Neural cell (in vitro differentiated cells): ENCODE measurements around the gene MYEOV. TPM values are rescaled to one million over a fixed set of nuclear protein-coding genes. Genes with fewer than 3 reads are reported as not detected.

Source experiments
- H2AFZ ChIP-seq: fragments of 200-600, 300-800 bp; sonication (generic), shearing (Covaris generic); 2 replicates; pipeline ENCODE4 v1.6.0; 2014; ENCODE audit warnings: low read depth, mild to moderate bottlenecking, antibody characterized with exemption, low read length, moderate library complexity
- H3F3A ChIP-seq: fragments of 200-600 bp; shearing (Covaris generic); 2 replicates; pipeline ENCODE4 v1.6.1; 2016; ENCODE audit warnings: mild to moderate bottlenecking, moderate library complexity, mixed read lengths, antibody characterized with exemption, low read length; ENCODE audit not compliant: insufficient read depth, poor library complexity, severe bottlenecking
- H3K27ac ChIP-seq: fragments of 200-600, 300-800 bp; sonication (generic), shearing (Covaris generic); 2 replicates; pipeline ENCODE4 v1.5.1; 2014; ENCODE audit warnings: mild to moderate bottlenecking, low read length, moderate library complexity
- H3K27me3 ChIP-seq: fragments of 300-800, 200-600 bp; sonication (generic), shearing (Covaris generic); 2 replicates; pipeline ENCODE4 v1.6.0; 2014; ENCODE audit warnings: mild to moderate bottlenecking, low read depth, low read length, moderate library complexity; ENCODE audit not compliant: insufficient read depth
- H3K36me3 ChIP-seq: fragments of 300-800, 200-600 bp; sonication (generic), shearing (Covaris generic); 2 replicates; pipeline ENCODE4 v1.5.1; 2014; ENCODE audit warnings: mild to moderate bottlenecking, antibody characterized with exemption, low read length, moderate library complexity; ENCODE audit not compliant: insufficient read depth
- H3K4me2 ChIP-seq: fragments of 300-800, 200-600 bp; sonication (generic), shearing (Covaris generic); 2 replicates; pipeline ENCODE4 v1.6.0; 2014; ENCODE audit warnings: mild to moderate bottlenecking, low read length
- H3K4me3 ChIP-seq: fragments of 300-800, 200-600 bp; sonication (generic), shearing (Covaris generic); 2 replicates; pipeline ENCODE4 v1.5.1; 2014; ENCODE audit warnings: mild to moderate bottlenecking, low read length, moderate library complexity
- H3K79me2 ChIP-seq: fragments of 200-600 bp; shearing (Covaris generic); replicated peaks from 2 replicates; pipeline ENCODE4 v1.6.0; 2014; ENCODE audit warnings: mild to moderate bottlenecking, low read length, moderate library complexity; ENCODE audit not compliant: insufficient read depth
- H3K9ac ChIP-seq: fragments of 300-800, 200-600 bp; sonication (generic), shearing (Covaris generic); 2 replicates; pipeline ENCODE4 v1.6.1; 2016; ENCODE audit warnings: mild to moderate bottlenecking, low read length, mixed read lengths
- H3K9me2 ChIP-seq: fragments of 200-600 bp; shearing (Covaris generic); 2 replicates; pipeline ENCODE4 v1.6.1; 2016; ENCODE audit warnings: mild to moderate bottlenecking, low read length, mixed read lengths; ENCODE audit not compliant: insufficient read depth
- H3K9me3 ChIP-seq: fragments of 200-600, 300-800 bp; sonication (generic), shearing (Covaris generic); 2 replicates; pipeline ENCODE4 v1.6.1; 2016; ENCODE audit warnings: mild to moderate bottlenecking, mixed run types, low read length, moderate library complexity, mixed read lengths
- H4K20me1 ChIP-seq: fragments of 200-600 bp; shearing (Covaris generic); 2 replicates; pipeline ENCODE4 v1.6.1; 2016; ENCODE audit warnings: mild to moderate bottlenecking, mixed run types; ENCODE audit not compliant: insufficient read depth
- EP300 ChIP-seq: fragments of 450-650 bp; conservative IDR thresholded peaks from 2 replicates; pipeline ENCODE4 v1.6.1; 2014; ENCODE audit warnings: antibody characterized with exemption, mild to moderate bottlenecking, moderate library complexity; ENCODE audit not compliant: poor library complexity, severe bottlenecking
- EZH2 ChIP-seq: fragments of 200-600, 300-800 bp; shearing (Covaris generic), sonication (generic); IDR thresholded peaks from 2 replicates; pipeline ENCODE4 v1.6.1; 2014; ENCODE audit warnings: antibody characterized with exemption, low read length, borderline replicate concordance, mild to moderate bottlenecking; ENCODE audit not compliant: insufficient read depth, poor library complexity, severe bottlenecking
- MXI1 ChIP-seq: fragments of 450-650 bp; conservative IDR thresholded peaks from 2 replicates; pipeline ENCODE4 v1.6.1; 2014; ENCODE audit warnings: antibody characterized with exemption, mild to moderate bottlenecking; ENCODE audit not compliant: poor library complexity, severe bottlenecking
- POLR2AphosphoS5 ChIP-seq: IDR thresholded peaks from 2 replicates; pipeline ENCODE4 v1.6.1; 2012
- RAD21 ChIP-seq: fragments of 450-650 bp; conservative IDR thresholded peaks from 2 replicates; pipeline ENCODE4 v1.6.1; 2014; ENCODE audit warnings: antibody characterized with exemption, mild to moderate bottlenecking, moderate library complexity
- SMC3 ChIP-seq: fragments of 450-650 bp; conservative IDR thresholded peaks from 2 replicates; pipeline ENCODE4 v1.6.1; 2014; ENCODE audit warnings: antibody characterized with exemption, mild to moderate bottlenecking, moderate library complexity; ENCODE audit not compliant: poor library complexity
- TAF1 ChIP-seq: IDR thresholded peaks from 2 replicates; pipeline ENCODE4 v1.6.1; 2012; ENCODE audit warnings: low read depth
- polyA plus RNA-seq: library from polyadenylated mRNA; depleted of rRNA; stranded (reverse); fragments of >200 nt; gene quantifications from 2 replicates; pipeline ENCODE4 v1.2.3, GENCODE V29; 2014
- TF ChIP-seq, protein P1 (sequence below): IDR thresholded peaks from 2 replicates; pipeline ENCODE4 v1.6.1; 2012; ENCODE audit warnings: borderline replicate concordance
- TF ChIP-seq, protein P2 (sequence below): fragments of 450-650 bp; IDR thresholded peaks from 2 replicates; pipeline ENCODE4 v1.5.1; 2014; ENCODE audit warnings: antibody characterized with exemption, mild to moderate bottlenecking, moderate library complexity; ENCODE audit not compliant: poor library complexity, severe bottlenecking

MYEOV gene
- polyA plus RNA-seq, 1 donor from 2014 or later = not detected

DNA sequence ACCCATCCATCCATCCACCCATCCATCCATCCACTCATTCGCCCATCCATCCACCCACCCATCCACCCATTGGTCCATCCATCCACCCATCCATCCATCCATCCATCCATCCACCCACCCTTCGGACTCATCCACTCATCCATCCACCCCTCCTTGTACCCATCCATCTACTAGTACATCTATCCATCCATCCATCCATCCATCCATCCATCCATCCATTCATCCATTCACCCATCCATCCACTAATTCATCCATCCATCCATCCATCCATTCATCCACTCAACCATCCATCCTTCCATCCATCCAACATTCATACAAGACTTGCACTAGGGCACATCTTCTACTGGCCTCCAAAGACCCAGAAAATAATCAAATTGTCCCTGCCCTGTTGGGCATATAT lies 20.0 kb downstream of the MYEOV start:
- Histone ChIP-seq H3K27ac (no peak overlapping the region), H3K36me3 (no peaks in the 10 kb centered on the region), H4K20me1 (no peaks in the 10 kb centered on the region), H3K79me2 (no peaks in the 10 kb centered on the region), H2AFZ (no peak overlapping the region), H3K27me3 (no peaks in the 10 kb centered on the region), H3F3A (no peaks in the 10 kb centered on the region), H3K9me2 (no peaks in the 10 kb centered on the region), H3K4me2 (no peak overlapping the region), H3K9me3 (no peaks in the 10 kb centered on the region), H3K9ac (no peak overlapping the region), H3K4me3 (no peak overlapping the region)
- TF ChIP-seq EP300 = no peak
- TF ChIP-seq, protein P1, sequence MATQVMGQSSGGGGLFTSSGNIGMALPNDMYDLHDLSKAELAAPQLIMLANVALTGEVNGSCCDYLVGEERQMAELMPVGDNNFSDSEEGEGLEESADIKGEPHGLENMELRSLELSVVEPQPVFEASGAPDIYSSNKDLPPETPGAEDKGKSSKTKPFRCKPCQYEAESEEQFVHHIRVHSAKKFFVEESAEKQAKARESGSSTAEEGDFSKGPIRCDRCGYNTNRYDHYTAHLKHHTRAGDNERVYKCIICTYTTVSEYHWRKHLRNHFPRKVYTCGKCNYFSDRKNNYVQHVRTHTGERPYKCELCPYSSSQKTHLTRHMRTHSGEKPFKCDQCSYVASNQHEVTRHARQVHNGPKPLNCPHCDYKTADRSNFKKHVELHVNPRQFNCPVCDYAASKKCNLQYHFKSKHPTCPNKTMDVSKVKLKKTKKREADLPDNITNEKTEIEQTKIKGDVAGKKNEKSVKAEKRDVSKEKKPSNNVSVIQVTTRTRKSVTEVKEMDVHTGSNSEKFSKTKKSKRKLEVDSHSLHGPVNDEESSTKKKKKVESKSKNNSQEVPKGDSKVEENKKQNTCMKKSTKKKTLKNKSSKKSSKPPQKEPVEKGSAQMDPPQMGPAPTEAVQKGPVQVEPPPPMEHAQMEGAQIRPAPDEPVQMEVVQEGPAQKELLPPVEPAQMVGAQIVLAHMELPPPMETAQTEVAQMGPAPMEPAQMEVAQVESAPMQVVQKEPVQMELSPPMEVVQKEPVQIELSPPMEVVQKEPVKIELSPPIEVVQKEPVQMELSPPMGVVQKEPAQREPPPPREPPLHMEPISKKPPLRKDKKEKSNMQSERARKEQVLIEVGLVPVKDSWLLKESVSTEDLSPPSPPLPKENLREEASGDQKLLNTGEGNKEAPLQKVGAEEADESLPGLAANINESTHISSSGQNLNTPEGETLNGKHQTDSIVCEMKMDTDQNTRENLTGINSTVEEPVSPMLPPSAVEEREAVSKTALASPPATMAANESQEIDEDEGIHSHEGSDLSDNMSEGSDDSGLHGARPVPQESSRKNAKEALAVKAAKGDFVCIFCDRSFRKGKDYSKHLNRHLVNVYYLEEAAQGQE = no peak
- TF ChIP-seq POLR2AphosphoS5 = no peak
- no peak for TF ChIP-seq TAF1
- TF ChIP-seq MXI1 = no peak
- TF ChIP-seq, protein P2, sequence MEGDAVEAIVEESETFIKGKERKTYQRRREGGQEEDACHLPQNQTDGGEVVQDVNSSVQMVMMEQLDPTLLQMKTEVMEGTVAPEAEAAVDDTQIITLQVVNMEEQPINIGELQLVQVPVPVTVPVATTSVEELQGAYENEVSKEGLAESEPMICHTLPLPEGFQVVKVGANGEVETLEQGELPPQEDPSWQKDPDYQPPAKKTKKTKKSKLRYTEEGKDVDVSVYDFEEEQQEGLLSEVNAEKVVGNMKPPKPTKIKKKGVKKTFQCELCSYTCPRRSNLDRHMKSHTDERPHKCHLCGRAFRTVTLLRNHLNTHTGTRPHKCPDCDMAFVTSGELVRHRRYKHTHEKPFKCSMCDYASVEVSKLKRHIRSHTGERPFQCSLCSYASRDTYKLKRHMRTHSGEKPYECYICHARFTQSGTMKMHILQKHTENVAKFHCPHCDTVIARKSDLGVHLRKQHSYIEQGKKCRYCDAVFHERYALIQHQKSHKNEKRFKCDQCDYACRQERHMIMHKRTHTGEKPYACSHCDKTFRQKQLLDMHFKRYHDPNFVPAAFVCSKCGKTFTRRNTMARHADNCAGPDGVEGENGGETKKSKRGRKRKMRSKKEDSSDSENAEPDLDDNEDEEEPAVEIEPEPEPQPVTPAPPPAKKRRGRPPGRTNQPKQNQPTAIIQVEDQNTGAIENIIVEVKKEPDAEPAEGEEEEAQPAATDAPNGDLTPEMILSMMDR = no peak
- no peak for TF ChIP-seq EZH2
- TF ChIP-seq RAD21 = no peak
- no peak for TF ChIP-seq SMC3

DNA sequence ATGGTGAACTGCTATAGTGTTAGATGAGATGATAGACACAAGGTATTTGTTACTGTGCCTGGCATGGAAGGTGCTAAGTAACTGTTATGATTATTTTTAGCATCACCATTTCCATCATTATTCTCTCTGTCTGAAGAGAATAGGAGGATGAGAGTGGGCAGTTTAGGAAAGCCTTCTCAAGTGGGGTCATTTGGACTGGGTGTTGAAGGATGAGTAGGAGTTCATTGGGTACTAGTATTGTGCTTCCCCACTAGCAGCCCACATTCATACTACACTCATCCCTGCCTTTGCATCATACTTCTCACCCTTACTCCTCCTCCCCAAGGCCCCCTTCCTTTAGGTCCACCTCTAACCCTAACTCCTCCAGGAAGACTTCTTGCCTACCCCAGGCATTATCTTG lies 20.6 kb downstream of the MYEOV start:
- no peak overlapping the region for H3K4me3 ChIP-seq
- TF ChIP-seq POLR2AphosphoS5 = no peak
- TF ChIP-seq MXI1 = no peak
- no peak for TF ChIP-seq TAF1
- TF ChIP-seq EP300 = no peak
- no peak for TF ChIP-seq SMC3
- TF ChIP-seq, protein P1 = no peak
- TF ChIP-seq EZH2 = no peak
- TF ChIP-seq RAD21 = no peak
- TF ChIP-seq, protein P2 = no peak
- no peaks in the 10 kb centered on the region for H3K27me3 ChIP-seq
- H3F3A ChIP-seq = no peaks in the 10 kb centered on the region
- no peak overlapping the region for H3K4me2 ChIP-seq
- no peaks in the 10 kb centered on the region for H4K20me1 ChIP-seq
- no peak overlapping the region for H3K27ac ChIP-seq
- no peaks in the 10 kb centered on the region for H3K9me2 ChIP-seq
- H2AFZ ChIP-seq = no peak overlapping the region
- no peak overlapping the region for H3K9ac ChIP-seq
- H3K9me3 ChIP-seq = no peaks in the 10 kb centered on the region
- H3K79me2 ChIP-seq = no peaks in the 10 kb centered on the region
- no peaks in the 10 kb centered on the region for H3K36me3 ChIP-seq
